ENCODE data around the gene COL6A6.

DNA sequence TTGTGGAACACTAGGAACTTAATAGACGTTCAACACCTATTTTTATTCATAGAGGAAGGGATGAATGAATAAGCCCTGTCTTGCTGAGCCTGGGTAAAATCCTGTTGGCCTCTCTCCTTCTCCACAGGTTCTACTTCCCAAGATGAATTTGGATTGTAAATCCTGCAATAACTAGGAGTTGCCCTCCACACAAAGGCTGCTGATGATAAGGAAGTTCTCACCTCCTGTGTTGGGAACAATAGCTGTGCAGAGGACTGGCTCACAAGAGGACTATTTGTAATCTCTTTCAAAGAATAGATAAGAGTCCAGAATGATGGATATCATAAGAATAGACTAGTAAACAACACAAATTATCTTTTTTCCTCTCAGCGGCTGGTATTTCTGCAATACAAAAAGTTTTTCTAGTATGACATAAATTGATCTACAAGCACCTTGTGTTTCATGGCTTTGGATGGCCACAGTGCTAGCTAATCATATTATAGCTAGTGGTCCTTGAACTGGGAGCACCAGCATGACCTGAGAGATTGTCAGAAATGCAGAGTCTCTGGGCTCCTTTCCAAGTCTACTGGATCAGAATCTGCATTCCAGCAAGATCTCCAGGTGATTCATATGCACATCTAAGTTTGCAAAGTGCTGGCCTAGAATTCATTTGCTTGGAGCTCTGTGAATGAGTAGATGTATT is 28.1 kb upstream of the COL6A6 start:
- TF ChIP-seq, protein P1, sequence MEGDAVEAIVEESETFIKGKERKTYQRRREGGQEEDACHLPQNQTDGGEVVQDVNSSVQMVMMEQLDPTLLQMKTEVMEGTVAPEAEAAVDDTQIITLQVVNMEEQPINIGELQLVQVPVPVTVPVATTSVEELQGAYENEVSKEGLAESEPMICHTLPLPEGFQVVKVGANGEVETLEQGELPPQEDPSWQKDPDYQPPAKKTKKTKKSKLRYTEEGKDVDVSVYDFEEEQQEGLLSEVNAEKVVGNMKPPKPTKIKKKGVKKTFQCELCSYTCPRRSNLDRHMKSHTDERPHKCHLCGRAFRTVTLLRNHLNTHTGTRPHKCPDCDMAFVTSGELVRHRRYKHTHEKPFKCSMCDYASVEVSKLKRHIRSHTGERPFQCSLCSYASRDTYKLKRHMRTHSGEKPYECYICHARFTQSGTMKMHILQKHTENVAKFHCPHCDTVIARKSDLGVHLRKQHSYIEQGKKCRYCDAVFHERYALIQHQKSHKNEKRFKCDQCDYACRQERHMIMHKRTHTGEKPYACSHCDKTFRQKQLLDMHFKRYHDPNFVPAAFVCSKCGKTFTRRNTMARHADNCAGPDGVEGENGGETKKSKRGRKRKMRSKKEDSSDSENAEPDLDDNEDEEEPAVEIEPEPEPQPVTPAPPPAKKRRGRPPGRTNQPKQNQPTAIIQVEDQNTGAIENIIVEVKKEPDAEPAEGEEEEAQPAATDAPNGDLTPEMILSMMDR (IDR thresholded peaks at IDR 0.05; ENCODE audit: insufficient read depth, low read length) = no peak
- TF ChIP-seq POLR2AphosphoS5 (IDR thresholded peaks at IDR 0.05; ENCODE audit: low read depth) = no peak
- no peak for TF ChIP-seq GABPA (IDR thresholded peaks at IDR 0.05; ENCODE audit: low read depth)
- TF ChIP-seq, protein P2, sequence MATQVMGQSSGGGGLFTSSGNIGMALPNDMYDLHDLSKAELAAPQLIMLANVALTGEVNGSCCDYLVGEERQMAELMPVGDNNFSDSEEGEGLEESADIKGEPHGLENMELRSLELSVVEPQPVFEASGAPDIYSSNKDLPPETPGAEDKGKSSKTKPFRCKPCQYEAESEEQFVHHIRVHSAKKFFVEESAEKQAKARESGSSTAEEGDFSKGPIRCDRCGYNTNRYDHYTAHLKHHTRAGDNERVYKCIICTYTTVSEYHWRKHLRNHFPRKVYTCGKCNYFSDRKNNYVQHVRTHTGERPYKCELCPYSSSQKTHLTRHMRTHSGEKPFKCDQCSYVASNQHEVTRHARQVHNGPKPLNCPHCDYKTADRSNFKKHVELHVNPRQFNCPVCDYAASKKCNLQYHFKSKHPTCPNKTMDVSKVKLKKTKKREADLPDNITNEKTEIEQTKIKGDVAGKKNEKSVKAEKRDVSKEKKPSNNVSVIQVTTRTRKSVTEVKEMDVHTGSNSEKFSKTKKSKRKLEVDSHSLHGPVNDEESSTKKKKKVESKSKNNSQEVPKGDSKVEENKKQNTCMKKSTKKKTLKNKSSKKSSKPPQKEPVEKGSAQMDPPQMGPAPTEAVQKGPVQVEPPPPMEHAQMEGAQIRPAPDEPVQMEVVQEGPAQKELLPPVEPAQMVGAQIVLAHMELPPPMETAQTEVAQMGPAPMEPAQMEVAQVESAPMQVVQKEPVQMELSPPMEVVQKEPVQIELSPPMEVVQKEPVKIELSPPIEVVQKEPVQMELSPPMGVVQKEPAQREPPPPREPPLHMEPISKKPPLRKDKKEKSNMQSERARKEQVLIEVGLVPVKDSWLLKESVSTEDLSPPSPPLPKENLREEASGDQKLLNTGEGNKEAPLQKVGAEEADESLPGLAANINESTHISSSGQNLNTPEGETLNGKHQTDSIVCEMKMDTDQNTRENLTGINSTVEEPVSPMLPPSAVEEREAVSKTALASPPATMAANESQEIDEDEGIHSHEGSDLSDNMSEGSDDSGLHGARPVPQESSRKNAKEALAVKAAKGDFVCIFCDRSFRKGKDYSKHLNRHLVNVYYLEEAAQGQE (IDR thresholded peaks at IDR 0.05; ENCODE audit: insufficient replicate concordance, low read depth) = no peak
- TF ChIP-seq SPI1 (IDR thresholded peaks at IDR 0.05; ENCODE audit: borderline replicate concordance, low read depth) = no peak
